HEK293 (cell line): ENCODE results near the gene DVL1.

ENCODE experiments used
- SP2 ChIP-seq: fragments of 450-650 bp; formaldehyde crosslinking; IDR thresholded peaks from 2 replicates; pipeline ENCODE4 v1.5.1; 2016; ENCODE audit warnings: missing biosample characterization, missing genetic modification characterization
- ZFHX2 ChIP-seq: fragments of 450-650 bp; formaldehyde crosslinking; conservative IDR thresholded peaks from 2 replicates; pipeline ENCODE4 v1.5.1; 2016; ENCODE audit warnings: missing biosample characterization, missing genetic modification characterization
- ZNF350 ChIP-seq: fragments of 450-650 bp; formaldehyde crosslinking; IDR thresholded peaks from 2 replicates; pipeline ENCODE4 v1.5.0; 2017; ENCODE audit warnings: missing biosample characterization, mild to moderate bottlenecking, missing genetic modification characterization
- ZNF639 ChIP-seq: fragments of 450-650 bp; formaldehyde crosslinking; IDR thresholded peaks from 2 replicates; pipeline ENCODE4 v1.5.1; 2016; ENCODE audit warnings: missing biosample characterization, missing genetic modification characterization

- no peak for TF ChIP-seq ZNF350 (tag by site-specific recombination)
- no peak; the same call in 1 of the 2 replicates for TF ChIP-seq ZFHX2 (tag by site-specific recombination)
- no peak; the same call in 1 of the 2 replicates for TF ChIP-seq SP2 (tag by site-specific recombination)
- no peak for TF ChIP-seq ZNF639
These were observed 43.1 kb downstream of the DVL1 start for GRCh38 chr1:1306070-1306660.
